HepG2 (cell line): Measurements from ENCODE around the gene IFT43. TPM values are rescaled to one million over a fixed set of nuclear protein-coding genes. Genes with fewer than 3 reads are reported as not detected.

Experiments
- ATAC-seq: fragments of 200-7000 bp; cut with Tn5 transposase; 3 replicates; pipeline ENCODE4 v1.9.1; 2020; ENCODE audit warnings: mild to moderate bottlenecking, moderate library complexity
- BruUV-seq: library from RNA; stranded (reverse); fragments of 400-500 nt; replicated peaks from 2 replicates; lab custom pipeline; 2021; lab: Mats Ljungman, UMichigan
- CTCF ChIA-PET: fragments of 300-600 bp; formaldehyde crosslinking; extraction: SDS; loops from one replicate; lab custom pipeline; 2021; ENCODE audit warnings: low total read pairs, inconsistent platforms, low intra/inter-chr PET ratio; lab: Yijun Ruan, JAX
- POLR2A ChIA-PET: fragments of 350-600 bp; sonication (Branson Sonifier 250); formaldehyde crosslinking; loops from one replicate; lab custom pipeline; 2020; ENCODE audit warnings: antibody characterized with exemption, inconsistent platforms; lab: Yijun Ruan, JAX
- DNase-seq: peaks from one replicate; pipeline ENCODE4 v3.0.0-alpha.2; 2015; ENCODE audit warnings: low spot score
- FAIRE-seq: peaks from 3 replicates; lab custom pipeline; 2011; peaks lifted over from hg19 to GRCh38; lab: Jason Lieb, UNC
- H2AFZ ChIP-seq: one replicate; pipeline ENCODE4 v1.6.1; 2011; ENCODE audit warnings: low read length, inconsistent platforms
- H3K27ac ChIP-seq: fragments of 300-600 bp; 3 replicates; pipeline ENCODE4 v1.8.0; 2011; ENCODE audit warnings: mixed run types, mild to moderate bottlenecking, mixed read lengths, low read length, inconsistent platforms; ENCODE audit not compliant: insufficient read depth; ENCODE audit errors: extremely low read length
- H3K27me3 ChIP-seq, 2 experiments: fragments of 200-600 bp in 1 of 2; 2 replicates in 1 of 2; 3 replicates in 1 of 2; pipeline versions ENCODE4 v1.6.0 to v1.8.0; 2011; ENCODE audit warnings: low read length in 2 of 2, mild to moderate bottlenecking in 2 of 2, moderate library complexity in 2 of 2, inconsistent platforms in 1 of 2; ENCODE audit not compliant: insufficient read depth in 2 of 2, control insufficient read depth in 1 of 2
- H3K36me3 ChIP-seq, 2 experiments: fragments of 200-600 bp in 1 of 2; replicated peaks in 1 of 2; 2 replicates in 1 of 2; 3 replicates in 1 of 2; pipeline versions ENCODE4 v1.5.1 to v1.8.0; 2011; ENCODE audit warnings: low read length in 2 of 2, inconsistent platforms in 1 of 2; ENCODE audit not compliant: insufficient read depth in 2 of 2, control insufficient read depth in 1 of 2
- H3K4me1 ChIP-seq: 2 replicates; pipeline ENCODE4 v1.5.1; 2012; ENCODE audit warnings: low read length, inconsistent platforms; ENCODE audit not compliant: insufficient read depth
- H3K4me2 ChIP-seq: 2 replicates; pipeline ENCODE4 v1.6.0; 2011; ENCODE audit warnings: low read depth, low read length, inconsistent platforms
- H3K4me3 ChIP-seq, 3 experiments: fragments of 200-600 bp in 1 of 3; sonication (generic), shearing (Covaris generic) in 1 of 3; replicated peaks in 1 of 3; 2 replicates each; pipeline ENCODE4 v1.5.1; 2011 to 2016; ENCODE audit warnings: low read length in 3 of 3, inconsistent platforms in 2 of 3, low read depth in 2 of 3, mild to moderate bottlenecking in 2 of 3, control low read depth in 1 of 3, mixed read lengths in 1 of 3; ENCODE audit not compliant: insufficient read depth in 1 of 3
- H3K79me2 ChIP-seq: one replicate; pipeline ENCODE4 v1.6.1; 2011; ENCODE audit warnings: low read length, inconsistent platforms; ENCODE audit not compliant: insufficient read depth
- H3K9ac ChIP-seq: 2 replicates; pipeline ENCODE4 v1.6.0; 2011; ENCODE audit warnings: mild to moderate bottlenecking, low read depth, low read length, inconsistent platforms; ENCODE audit not compliant: insufficient read depth
- H3K9me3 ChIP-seq: 2 replicates; pipeline ENCODE4 v1.5.1; 2012; ENCODE audit warnings: mild to moderate bottlenecking, low read length
- H4K20me1 ChIP-seq: 2 replicates; pipeline ENCODE4 v1.6.0; 2011; ENCODE audit warnings: inconsistent platforms, mild to moderate bottlenecking, low read length, moderate library complexity; ENCODE audit not compliant: insufficient read depth
- FLYWCH1 ChIP-seq: sonication (generic); formaldehyde crosslinking; IDR thresholded peaks from 2 replicates; pipeline ENCODE4 v1.8.1; 2023; ENCODE audit warnings: mild to moderate bottlenecking, missing genetic modification reagents
- JUNB ChIP-seq: sonication (generic); formaldehyde crosslinking; IDR thresholded peaks from 2 replicates; pipeline ENCODE4 v1.8.0; 2022; ENCODE audit warnings: missing genetic modification reagents, mild to moderate bottlenecking, borderline replicate concordance
- MIXL1 ChIP-seq: IDR thresholded peaks from 2 replicates; pipeline ENCODE4 v1.6.1; 2016
- SP2 ChIP-seq: sonication (generic); formaldehyde crosslinking; IDR thresholded peaks from 2 replicates; pipeline ENCODE4 v1.5.1; 2020; ENCODE audit warnings: mild to moderate bottlenecking, missing genetic modification reagents
- ZNF354B ChIP-seq: sonication (generic); formaldehyde crosslinking; IDR thresholded peaks from 2 replicates; pipeline ENCODE4 v1.8.0; 2022; ENCODE audit warnings: mild to moderate bottlenecking, missing genetic modification reagents
- ZNF652 ChIP-seq: IDR thresholded peaks from 2 replicates; pipeline ENCODE4 v1.6.1; 2016; ENCODE audit warnings: low read depth, borderline replicate concordance
- WGBS: methylation state at CpG from one replicate; pipeline ENCODE4 v1.1.6; 2017; ENCODE audit warnings: low lambda C conversion rate; 5-methylcytosine and 5-hydroxymethylcytosine counted together
- in situ Hi-C: cut with HindIII; loops from 2 replicates; pipeline ENCODE4 v1.10.0; 2017; ENCODE audit warnings: low pct_unique_long_range_greater_than_20kb; ENCODE audit not compliant: extremely low pct_ligation_motif_present
- intact Hi-C: fragments of 100-400 bp; cut with micrococcal nuclease; formaldehyde crosslinking; loops from one replicate; pipeline ENCODE4 v1.10.0; 2022; ENCODE audit not compliant: unreplicated experiment
- polyA plus RNA-seq, 8 experiments: library from polyadenylated mRNA; depleted of rRNA in 3 of 8; stranded (reverse) in 7 of 8; unstranded in 1 of 8; fragments of >200 nt; fragmentation: Illumina TruSeq in 4 of 8; extraction: Trizol in 4 of 8; gene quantifications; 2 replicates each; pipeline versions ENCODE4 v1.2.1 to v1.2.3, GENCODE V29; 2011 to 2016; ENCODE audit warnings: low read depth in 4 of 8, missing spikeins in 1 of 8, mixed read lengths in 1 of 8; ENCODE audit not compliant: insufficient read depth in 1 of 8
- total RNA-seq, 5 experiments: library from RNA; depleted of rRNA; stranded (reverse); fragments of >200 nt; fragmentation: Illumina TruSeq; extraction: Trizol; gene quantifications; 2 replicates each; pipeline ENCODE4 v1.2.3, GENCODE V29; 2016; ENCODE audit warnings: low read depth in 1 of 5
- TF ChIP-seq, protein P1 (sequence below): sonication (generic); formaldehyde crosslinking; conservative IDR thresholded peaks from 2 replicates; pipeline ENCODE4 v1.8.0; 2022; ENCODE audit warnings: missing genetic modification reagents
- TF ChIP-seq, protein P2 (sequence below): IDR thresholded peaks from 2 replicates; pipeline ENCODE4 v1.6.1; 2016; ENCODE audit warnings: missing biosample characterization, missing genetic modification reagents, low read depth

The IFT43 gene
- total and polyA plus RNA-seq, 2 of the 13 experiments (the other 11 are each of a cell fraction or from before 2014, with no cell fraction given): 0.15 to 0.55 TPM

DNA sequence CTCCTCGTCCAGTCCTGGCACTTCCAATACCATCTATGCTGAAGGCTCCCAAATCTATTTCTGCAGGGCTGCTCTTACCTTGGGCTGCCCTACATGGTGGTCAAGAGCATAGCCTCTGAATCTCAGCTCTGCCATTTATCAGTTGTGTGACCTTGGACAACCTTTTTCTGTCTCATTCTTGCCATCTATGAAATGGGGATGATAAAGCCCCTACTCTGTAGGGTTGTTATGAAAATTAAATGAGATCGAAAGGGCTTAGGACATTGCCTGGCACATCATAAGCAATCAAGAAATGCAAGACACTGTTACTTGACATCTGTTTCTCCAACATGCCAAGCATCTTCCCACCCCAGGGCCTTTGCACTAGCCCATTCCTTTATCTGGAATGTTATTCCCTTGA lies 120.6 kb downstream of the IFT43 start:
- no peak for TF ChIP-seq ZNF652 (CRISPR knock-in tag)
- TF ChIP-seq JUNB (CRISPR knock-in tag): no peak
- TF ChIP-seq FLYWCH1 (CRISPR knock-in tag): no peak
- no peak for TF ChIP-seq MIXL1 (CRISPR knock-in tag)
- TF ChIP-seq SP2: no peak
- TF ChIP-seq, protein P1, sequence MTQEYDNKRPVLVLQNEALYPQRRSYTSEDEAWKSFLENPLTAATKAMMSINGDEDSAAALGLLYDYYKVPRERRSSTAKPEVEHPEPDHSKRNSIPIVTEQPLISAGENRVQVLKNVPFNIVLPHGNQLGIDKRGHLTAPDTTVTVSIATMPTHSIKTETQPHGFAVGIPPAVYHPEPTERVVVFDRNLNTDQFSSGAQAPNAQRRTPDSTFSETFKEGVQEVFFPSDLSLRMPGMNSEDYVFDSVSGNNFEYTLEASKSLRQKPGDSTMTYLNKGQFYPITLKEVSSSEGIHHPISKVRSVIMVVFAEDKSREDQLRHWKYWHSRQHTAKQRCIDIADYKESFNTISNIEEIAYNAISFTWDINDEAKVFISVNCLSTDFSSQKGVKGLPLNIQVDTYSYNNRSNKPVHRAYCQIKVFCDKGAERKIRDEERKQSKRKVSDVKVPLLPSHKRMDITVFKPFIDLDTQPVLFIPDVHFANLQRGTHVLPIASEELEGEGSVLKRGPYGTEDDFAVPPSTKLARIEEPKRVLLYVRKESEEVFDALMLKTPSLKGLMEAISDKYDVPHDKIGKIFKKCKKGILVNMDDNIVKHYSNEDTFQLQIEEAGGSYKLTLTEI (CRISPR knock-in tag): no peak
- TF ChIP-seq ZNF354B (CRISPR knock-in tag): no peak
- TF ChIP-seq, protein P2, sequence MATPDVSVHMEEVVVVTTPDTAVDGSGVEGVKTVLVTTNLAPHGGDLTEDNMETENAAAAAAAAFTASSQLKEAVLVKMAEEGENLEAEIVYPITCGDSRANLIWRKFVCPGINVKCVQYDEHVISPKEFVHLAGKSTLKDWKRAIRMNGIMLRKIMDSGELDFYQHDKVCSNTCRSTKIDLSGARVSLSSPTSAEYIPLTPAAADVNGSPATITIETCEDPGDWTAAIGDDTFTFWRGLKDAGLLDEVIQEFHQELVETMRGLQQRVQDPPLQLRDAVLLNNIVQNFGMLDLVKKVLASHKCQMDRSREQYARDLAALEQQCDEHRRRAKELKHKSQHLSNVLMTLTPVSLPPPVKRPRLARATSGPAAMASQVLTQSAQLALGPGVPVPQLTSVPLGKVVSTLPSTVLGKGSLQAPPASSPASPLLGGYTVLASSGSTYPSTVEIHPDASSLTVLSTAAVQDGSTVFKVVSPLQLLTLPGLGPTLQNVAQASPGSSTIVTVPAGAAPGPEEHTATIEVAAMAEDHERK (CRISPR knock-in tag): no peak
- TF ChIP-seq, all 625 proteins: peak for 0
- no peak overlapping the region for H3K4me2 ChIP-seq
- ChIA-PET POLR2A (no interaction called here), CTCF (no interaction called here)
- no TSS peak for BruUV-seq
- H3K4me3 ChIP-seq: no peak overlapping the region
- no peak for DNase-seq
- no peaks in the 10 kb centered on the region for H3K9me3 ChIP-seq
- no peaks in the 10 kb centered on the region for H3K79me2 ChIP-seq
- no peak overlapping the region for H3K9ac ChIP-seq
- peaks cover 0 to 18% of the 10 kb centered on the region in 2 experiments; a peak in 2 of 5 replicates for H3K27me3 ChIP-seq
- 0% methylated on average over 2 of the region's 2 CpGs for WGBS
- ATAC-seq: no peak
- intact Hi-C loops (loop anchor here (10.0 kb wide), 1 partner anchor 249 kb away; no protein-coding TSS in a partner anchor), in situ Hi-C loops (no loop called here)
- H3K27ac ChIP-seq: no peak overlapping the region
- H2AFZ ChIP-seq: no peak overlapping the region
- no peaks in the 10 kb centered on the region for H3K36me3 ChIP-seq
- H3K4me1 ChIP-seq: peaks cover 18% of the 10 kb centered on the region
- H4K20me1 ChIP-seq: no peaks in the 10 kb centered on the region
- FAIRE-seq: no peak
